PFSK-1 (cell line): ENCODE data around the gene ITGA1.

ENCODE experiments used
- POLR2AphosphoS5 ChIP-seq: IDR thresholded peaks from 2 replicates; pipeline ENCODE4 v1.6.1; 2012; ENCODE audit warnings: low read depth, mild to moderate bottlenecking, control low read depth, low read length, moderate library complexity
- REST ChIP-seq, 2 experiments: IDR thresholded peaks; 2 replicates each; pipeline versions ENCODE4 v1.6.1 to v1.8.0; 2011 to 2012; ENCODE audit warnings: low read depth in 2 of 2, low read length in 2 of 2, control low read depth in 1 of 2, inconsistent platforms in 1 of 2, mild to moderate bottlenecking in 1 of 2, moderate library complexity in 1 of 2; ENCODE audit not compliant: insufficient read depth in 1 of 2
- SIN3A ChIP-seq: IDR thresholded peaks from 2 replicates; pipeline ENCODE4 v1.6.1; 2012; ENCODE audit warnings: mild to moderate bottlenecking, low read length, moderate library complexity, borderline replicate concordance; ENCODE audit not compliant: insufficient read depth

GRCh38 chr5:52817818-52818217, 30.1 kb downstream of the ITGA1 start:
- no peak for TF ChIP-seq POLR2AphosphoS5
- no peak for TF ChIP-seq REST (IDR thresholded peaks at IDR 0.05; ENCODE audit: insufficient read depth in 1 of 2, low read depth in 2 of 2, low read length in 2 of 2)
- no peak for TF ChIP-seq SIN3A
